H9 (cell line): Measurements from ENCODE around the gene TNIK. TPM values are rescaled to one million over a fixed set of nuclear protein-coding genes. Genes with fewer than 3 reads are reported as not detected.

ENCODE experiments used
- DNase-seq: peaks from one replicate; pipeline ENCODE4 v3.0.0-alpha.2; 2017
- H2AFZ ChIP-seq: one replicate; pipeline ENCODE4 v1.6.1; 2013; ENCODE audit warnings: mild to moderate bottlenecking, low read length, control low read depth, moderate library complexity
- H2AK5ac ChIP-seq: 2 replicates; pipeline ENCODE4 v1.6.1; 2013; ENCODE audit warnings: low read length, control low read depth, mixed read lengths; ENCODE audit not compliant: insufficient read length
- H2BK120ac ChIP-seq: one replicate; pipeline ENCODE4 v1.6.1; 2013; ENCODE audit warnings: low read depth, mild to moderate bottlenecking, low read length, control low read depth, inconsistent platforms; ENCODE audit not compliant: poor library complexity, severe bottlenecking
- H2BK12ac ChIP-seq: 2 replicates; pipeline ENCODE4 v1.6.1; 2013; ENCODE audit warnings: low read length, control low read depth, mixed read lengths, low read depth; ENCODE audit not compliant: insufficient read length
- H2BK15ac ChIP-seq: 2 replicates; pipeline ENCODE4 v1.6.1; 2013; ENCODE audit warnings: low read depth, low read length, control low read depth
- H2BK20ac ChIP-seq: one replicate; pipeline ENCODE4 v1.6.1; 2013; ENCODE audit warnings: low read depth, mild to moderate bottlenecking, low read length, control low read depth, inconsistent platforms; ENCODE audit not compliant: poor library complexity, severe bottlenecking
- H2BK5ac ChIP-seq: 2 replicates; pipeline ENCODE4 v1.6.1; 2013; ENCODE audit warnings: low read length, control low read depth, mixed read lengths; ENCODE audit not compliant: insufficient read length
- H3K14ac ChIP-seq: 2 replicates; pipeline ENCODE4 v1.6.1; 2013; ENCODE audit warnings: low read length, control low read depth; ENCODE audit not compliant: insufficient read depth
- H3K18ac ChIP-seq: 2 replicates; pipeline ENCODE4 v1.6.1; 2013; ENCODE audit warnings: low read depth, mild to moderate bottlenecking, mixed read lengths, low read length, control low read depth; ENCODE audit not compliant: insufficient read length
- H3K23ac ChIP-seq: 2 replicates; pipeline ENCODE4 v1.6.1; 2013; ENCODE audit warnings: low read length, control low read depth, mixed read lengths, low read depth; ENCODE audit not compliant: insufficient read length
- H3K23me2 ChIP-seq: 2 replicates; pipeline ENCODE4 v1.6.1; 2013; ENCODE audit warnings: low read depth, mild to moderate bottlenecking, mixed read lengths, low read length, control low read depth; ENCODE audit not compliant: insufficient read length, poor library complexity, severe bottlenecking
- H3K27ac ChIP-seq: 2 replicates; pipeline ENCODE4 v1.5.1; 2013; ENCODE audit warnings: low read length, control low read depth, mixed read lengths, low read depth; ENCODE audit not compliant: insufficient read length
- H3K27me3 ChIP-seq: 2 replicates; pipeline ENCODE4 v1.6.1; 2013; ENCODE audit warnings: low read length, control low read depth, inconsistent platforms; ENCODE audit not compliant: insufficient read depth
- H3K4ac ChIP-seq: 2 replicates; pipeline ENCODE4 v1.6.1; 2013; ENCODE audit warnings: low read depth, mild to moderate bottlenecking, control low read depth, inconsistent platforms, low read length, moderate library complexity
- H3K4me1 ChIP-seq: 2 replicates; pipeline ENCODE4 v1.6.1; 2013; ENCODE audit warnings: low read length, control low read depth, inconsistent platforms; ENCODE audit not compliant: insufficient read depth
- H3K4me2 ChIP-seq: 2 replicates; pipeline ENCODE4 v1.6.1; 2013; ENCODE audit warnings: low read length, control low read depth, mixed read lengths; ENCODE audit not compliant: insufficient read length, insufficient read depth
- H3K56ac ChIP-seq: 2 replicates; pipeline ENCODE4 v1.6.1; 2013; ENCODE audit warnings: low read depth, mild to moderate bottlenecking, mixed read lengths, low read length, control low read depth; ENCODE audit not compliant: insufficient read length
- H3K79me1 ChIP-seq: 2 replicates; pipeline ENCODE4 v1.6.1; 2013; ENCODE audit warnings: low read depth, mild to moderate bottlenecking, moderate library complexity, low read length, control low read depth, inconsistent platforms; ENCODE audit not compliant: insufficient read depth, poor library complexity, severe bottlenecking
- H3K79me2 ChIP-seq: 2 replicates; pipeline ENCODE4 v1.6.1; 2013; ENCODE audit warnings: low read length, control low read depth, inconsistent platforms; ENCODE audit not compliant: insufficient read depth
- H3K9ac ChIP-seq: 2 replicates; pipeline ENCODE4 v1.6.1; 2013; ENCODE audit warnings: low read length, control low read depth, mixed read lengths; ENCODE audit not compliant: insufficient read length; ENCODE audit errors: extremely low read depth
- H3K9me3 ChIP-seq: one replicate; pipeline ENCODE4 v1.6.1; 2013; ENCODE audit warnings: low read depth, low read length, inconsistent platforms; ENCODE audit not compliant: control insufficient read depth
- H3T11ph ChIP-seq: one replicate; pipeline ENCODE4 v1.6.1; 2013; ENCODE audit warnings: mild to moderate bottlenecking, low read length, control low read depth, inconsistent platforms
- H4K20me1 ChIP-seq: one replicate; pipeline ENCODE4 v1.6.1; 2013; ENCODE audit not compliant: control insufficient read depth, insufficient read length, insufficient read depth
- H4K5ac ChIP-seq: 2 replicates; pipeline ENCODE4 v1.6.1; 2013; ENCODE audit warnings: low read depth, mild to moderate bottlenecking, mixed read lengths, low read length, control low read depth; ENCODE audit not compliant: insufficient read length
- H4K8ac ChIP-seq: replicated peaks from 2 replicates; pipeline ENCODE4 v1.6.1; 2013; ENCODE audit warnings: low read length, control low read depth, mixed read lengths, low read depth; ENCODE audit not compliant: insufficient read length
- H4K91ac ChIP-seq: 2 replicates; pipeline ENCODE4 v1.6.1; 2013; ENCODE audit warnings: low read depth, mild to moderate bottlenecking, moderate library complexity, mixed read lengths, low read length, control low read depth; ENCODE audit not compliant: insufficient read length
- H3K27ac Mint-ChIP-seq, 3 experiments: 2 replicates in 2 of 3; 3 replicates in 1 of 3; pipeline ENCODE4 v1.8.0; 2020 to 2021; ENCODE audit warnings: mixed read lengths in 3 of 3, mild to moderate bottlenecking in 1 of 3, moderate library complexity in 1 of 3
- H3K27me3 Mint-ChIP-seq: 2 replicates; pipeline ENCODE4 v1.8.0; 2021; ENCODE audit warnings: low read depth, mild to moderate bottlenecking, moderate library complexity, mixed read lengths
- H3K36me3 Mint-ChIP-seq, 3 experiments: 2 replicates in 2 of 3; 3 replicates in 1 of 3; pipeline ENCODE4 v1.8.0; 2020 to 2021; ENCODE audit warnings: low read depth in 3 of 3, mixed read lengths in 3 of 3; ENCODE audit not compliant: insufficient read depth in 1 of 3
- H3K4me1 Mint-ChIP-seq, 2 experiments: 2 replicates each; pipeline ENCODE4 v1.8.0; 2020; ENCODE audit warnings: mixed read lengths in 2 of 2
- H3K4me3 Mint-ChIP-seq, 2 experiments: 2 replicates in 1 of 2; 3 replicates in 1 of 2; pipeline ENCODE4 v1.8.0; 2020 to 2021; ENCODE audit warnings: mild to moderate bottlenecking in 2 of 2, mixed read lengths in 2 of 2, moderate library complexity in 1 of 2
- H3K9me3 Mint-ChIP-seq, 2 experiments: 2 replicates in 1 of 2; 3 replicates in 1 of 2; pipeline ENCODE4 v1.8.0; 2020; ENCODE audit warnings: mild to moderate bottlenecking in 2 of 2, mixed read lengths in 2 of 2, moderate library complexity in 1 of 2
- CTCF ChIP-seq: fragments of 200-600 bp; sonication (generic); conservative IDR thresholded peaks from 3 replicates; pipeline ENCODE4 v1.8.0; 2021; ENCODE audit warnings: antibody characterized with exemption, mild to moderate bottlenecking
- WGBS: extraction: QIAGEN DNeasy Blood & Tissue Kit; methylation state at CpG from one replicate; pipeline ENCODE4 v1.1.7; 2013; ENCODE audit warnings: missing lambda C conversion rate, low lambda C conversion rate, mixed read lengths; ENCODE audit not compliant: insufficient read length; ENCODE audit errors: extremely low coverage; 5-methylcytosine and 5-hydroxymethylcytosine counted together
- total RNA-seq: library from RNA; stranded (reverse); gene quantifications from 2 replicates; pipeline ENCODE4 v1.2.1, GENCODE V29; 2021

TNIK gene
- total RNA-seq, 1 experiment from 2014 or later: 15.9 TPM

- peak overlapping the region; percentile 77 to 92 for H3K4me3 Mint-ChIP-seq
- H3K27ac ChIP-seq: no peak overlapping the region
Observed at GRCh38 chr3:171456765-171457606, 3.2 kb downstream of the TNIK start.

More at GRCh38 chr3:171456765-171457606, 3.2 kb downstream of the TNIK start:
- H3K79me1 ChIP-seq: no peaks in the 10 kb centered on the region
- peaks cover 32% of the 10 kb centered on the region for H3K23me2 ChIP-seq
- Mint-ChIP-seq H3K27me3 (peaks cover 44% of the 10 kb centered on the region), H3K27ac (peak overlapping the region in 2 of 3 experiments; percentile 47 to 95; a peak in 4 of 7 replicates), H3K36me3 (no peaks in the 10 kb centered on the region), H3K9me3 (peaks cover 0 to 2% of the 10 kb centered on the region in 2 experiments; a peak in 2 of 5 replicates), H3K4me1 (peaks cover 40 to 46% of the 10 kb centered on the region in 2 experiments)
- no peak overlapping the region for H3K14ac ChIP-seq
- H2AK5ac ChIP-seq: no peak overlapping the region
- peaks cover 31% of the 10 kb centered on the region; the same call in 1 of the 2 replicates for H3K79me2 ChIP-seq
- H3K23ac ChIP-seq: no peak overlapping the region
- H2BK5ac ChIP-seq: no peak overlapping the region
- peaks cover 6% of the 10 kb centered on the region; the same call in 1 of the 2 replicates for H3K4me1 ChIP-seq
- no peak for TF ChIP-seq CTCF
- no peak overlapping the region for H2BK20ac ChIP-seq
- peaks cover 2% of the 10 kb centered on the region; the same call in 1 of the 2 replicates for H3K27me3 ChIP-seq
- no peak overlapping the region for H3K56ac ChIP-seq
- H2AFZ ChIP-seq: no peak overlapping the region
- no peak overlapping the region for H2BK15ac ChIP-seq
- H4K20me1 ChIP-seq: no peaks in the 10 kb centered on the region
- H3T11ph ChIP-seq: no peak overlapping the region
- H4K91ac ChIP-seq: no peak overlapping the region
- no peak overlapping the region for H4K8ac ChIP-seq
- H3K4me2 ChIP-seq: peak overlapping the region; percentile 94
- no CpG with 5 or more reads among the region's 6 CpGs for WGBS
- peak overlapping the region; percentile 64 for H3K9ac ChIP-seq
- H2BK120ac ChIP-seq: no peak overlapping the region
- H4K5ac ChIP-seq: no peak overlapping the region
- H3K9me3 ChIP-seq: no peaks in the 10 kb centered on the region
- no peak for DNase-seq
- no peak overlapping the region for H3K18ac ChIP-seq
- no peak overlapping the region for H3K4ac ChIP-seq
- no peak overlapping the region for H2BK12ac ChIP-seq
